GM19238 (cell line): ENCODE measurements around the gene CRHR1.

Experiments used
- DNase-seq: peaks from one replicate; pipeline ENCODE4 v3.0.0; 2011; ENCODE audit warnings: low spot score; ENCODE audit not compliant: insufficient read length

Gene CRHR1

GRCh38 chr17:45758544-45758943 lies 25.6 kb upstream of the CRHR1 start:
- no peak for DNase-seq

DNA sequence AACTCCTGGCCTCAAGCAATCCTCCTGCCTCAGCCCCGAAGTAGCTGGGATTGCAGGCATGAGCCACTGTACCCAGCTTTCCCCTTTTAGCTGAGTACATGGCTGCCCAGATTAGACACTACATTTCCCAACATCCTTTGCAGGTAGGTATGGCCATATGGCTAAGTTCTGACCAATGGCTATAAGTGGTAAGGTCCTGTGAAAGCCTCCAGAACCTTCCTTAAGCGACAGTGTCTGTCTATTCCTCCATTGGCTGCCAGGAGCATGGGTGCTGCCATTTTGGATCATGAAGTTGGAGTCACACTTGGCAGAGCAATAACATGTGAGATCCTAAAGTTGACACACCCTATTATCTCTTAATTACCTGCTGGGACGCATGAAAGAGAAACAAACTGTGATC lies 24.4 kb upstream of the CRHR1 start:
- DNase-seq = no peak

- DNase-seq = no peak
Observed at GRCh38 chr17:45761957-45762565, 22.1 kb upstream of the CRHR1 start.

- no peak for DNase-seq
Observed at GRCh38 chr17:45763182-45763581, 20.9 kb upstream of the CRHR1 start.

GRCh38 chr17:45764479-45764878 lies 19.6 kb upstream of the CRHR1 start:
- DNase-seq = no peak

- no peak for DNase-seq
Observed at GRCh38 chr17:45768000-45768399, 16.1 kb upstream of the CRHR1 start.

DNA sequence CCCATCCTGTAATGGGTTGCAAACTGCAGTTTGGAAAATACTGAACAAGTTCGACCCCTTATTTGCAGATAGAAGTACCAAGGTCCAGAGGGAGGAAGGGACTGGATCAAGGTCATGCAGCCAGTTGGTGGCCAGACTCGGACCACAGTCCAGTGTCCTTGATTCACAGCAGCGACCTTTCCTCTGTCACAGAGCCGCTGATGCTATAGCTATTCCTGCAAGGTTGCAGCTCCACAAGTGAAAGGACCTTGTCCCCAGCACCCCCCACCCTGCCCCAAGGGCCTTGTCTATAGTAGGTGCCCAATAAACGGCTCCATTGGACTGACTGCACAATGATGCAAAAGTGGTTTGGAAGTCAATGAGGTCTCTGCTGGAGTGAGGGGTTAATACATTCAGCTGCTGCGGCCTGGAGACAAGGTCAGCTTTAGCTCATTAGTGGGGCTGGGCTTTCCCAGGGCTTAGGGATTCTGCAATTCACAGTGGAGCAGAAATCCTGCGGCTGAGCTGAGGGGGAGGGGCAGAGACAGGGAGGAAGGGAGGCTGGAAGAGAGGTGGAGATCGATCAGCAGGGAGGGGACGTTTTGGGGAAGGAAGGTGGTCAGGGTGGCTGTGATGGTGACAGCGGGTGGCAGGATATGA lies 13.4 kb upstream of the CRHR1 start:
- DNase-seq = no peak

DNA sequence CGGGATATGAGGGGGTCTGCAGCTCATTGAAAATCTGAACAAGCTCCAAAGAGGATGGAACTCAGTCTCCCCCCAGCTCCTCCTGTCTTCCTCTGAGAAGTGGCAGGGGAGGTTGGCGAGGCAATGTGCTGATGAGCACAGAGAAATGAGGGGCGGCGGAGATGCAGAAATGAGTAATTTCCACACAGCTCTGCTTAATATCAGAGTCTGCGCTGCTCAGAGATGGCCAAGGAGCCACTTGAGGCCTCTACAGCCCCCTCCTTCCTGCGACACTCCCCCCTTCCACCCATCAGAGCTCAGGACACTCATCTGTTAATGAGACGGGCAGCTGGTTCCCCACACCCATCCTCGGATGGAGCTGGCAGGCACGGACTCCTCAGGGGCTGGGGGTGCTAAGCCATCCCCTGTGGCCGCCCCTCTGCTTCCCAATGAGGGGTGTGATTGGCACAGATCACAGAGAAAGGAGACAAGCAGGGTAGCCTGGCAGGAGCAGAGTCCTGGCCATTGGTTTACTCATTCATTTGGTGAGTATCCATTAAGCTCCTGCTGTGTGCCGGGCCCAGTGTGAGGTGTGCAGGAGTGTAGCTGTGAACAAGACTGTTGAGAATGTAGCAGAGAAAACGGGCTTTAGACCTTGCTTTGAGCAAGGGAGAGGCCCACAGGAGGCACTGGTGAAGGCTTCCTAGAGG lies 12.7 kb upstream of the CRHR1 start:
- DNase-seq = no peak

- no peak for DNase-seq
Observed at GRCh38 chr17:45775148-45775547, 9.0 kb upstream of the CRHR1 start.

GRCh38 chr17:45775576-45776011 lies 8.5 kb upstream of the CRHR1 start:
- no peak for DNase-seq

DNA sequence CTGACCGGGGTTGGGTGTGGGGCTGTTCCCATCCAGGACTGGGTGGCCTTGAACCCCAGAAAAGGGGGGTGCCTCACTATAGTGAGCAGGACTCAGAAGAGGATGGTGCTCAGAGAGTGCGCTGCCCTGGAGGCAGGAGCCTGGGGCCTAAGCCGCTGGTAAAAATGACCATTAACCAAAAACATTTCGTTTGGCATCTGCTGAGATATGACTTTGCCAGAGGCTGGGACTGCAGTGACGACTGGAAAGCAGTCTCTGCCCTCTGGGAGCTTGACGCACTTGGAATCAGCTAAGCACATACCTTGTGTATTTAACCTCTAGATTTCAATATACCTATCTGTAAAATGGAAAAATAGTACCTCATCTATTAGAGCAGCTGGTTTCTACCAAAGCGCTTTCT lies 7.2 kb upstream of the CRHR1 start:
- no peak for DNase-seq

GRCh38 chr17:45777388-45777787 lies 6.7 kb upstream of the CRHR1 start:
- no peak for DNase-seq

DNA sequence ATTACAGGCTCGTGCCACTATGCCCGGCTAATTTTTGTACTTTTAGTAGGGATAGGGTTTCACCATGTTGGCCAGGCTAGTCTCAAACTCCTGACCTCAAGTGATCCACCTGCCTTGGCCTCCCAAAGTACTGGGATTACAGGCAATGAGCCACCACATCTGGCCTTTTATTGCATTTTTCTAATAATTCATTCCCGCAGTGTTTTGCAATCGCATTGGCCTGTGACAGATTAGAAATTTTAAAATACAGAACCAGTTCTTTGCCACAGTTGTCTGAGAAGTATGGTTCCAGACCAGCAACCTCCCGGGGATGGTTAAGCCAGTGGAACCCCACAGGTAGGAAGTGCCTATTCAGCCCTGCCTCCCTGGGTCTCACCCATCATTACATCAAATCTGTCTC lies 3.2 kb upstream of the CRHR1 start:
- no peak for DNase-seq

DNA sequence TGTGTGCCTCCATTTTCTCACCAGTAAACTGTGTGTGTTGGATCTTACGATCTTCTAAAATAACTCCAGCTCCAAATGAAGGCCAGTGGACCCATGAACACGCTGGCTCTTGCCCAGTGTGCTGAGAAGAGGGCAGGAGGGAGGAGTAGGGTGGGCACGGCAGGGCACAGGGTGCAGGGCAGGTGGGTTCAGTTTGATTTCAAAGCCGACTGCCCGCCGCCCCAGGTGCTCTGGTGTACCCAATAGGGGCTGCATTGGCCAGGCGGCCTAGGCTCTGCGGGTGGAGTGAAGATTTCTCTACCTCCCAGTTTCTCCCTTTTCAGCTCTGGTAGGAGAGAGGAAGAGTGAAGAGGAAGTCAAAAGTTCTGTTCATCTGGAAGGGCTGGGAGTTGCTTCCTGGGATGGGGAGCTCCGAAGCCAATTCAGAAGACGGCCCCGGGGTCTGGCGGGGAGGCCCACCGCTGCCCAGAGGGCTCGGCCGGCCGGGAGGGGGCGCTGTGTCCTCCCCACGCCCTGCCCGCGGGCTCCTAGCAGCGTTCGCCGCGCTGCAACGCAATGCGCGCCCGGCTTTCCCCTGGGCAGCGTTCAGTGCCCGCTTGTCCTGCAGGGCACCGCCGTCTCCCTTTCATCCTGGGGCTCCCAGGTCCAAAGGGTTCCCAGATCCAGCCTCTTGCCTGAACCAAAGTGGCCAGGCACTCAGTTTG lies 1.1 kb upstream of the CRHR1 start:
- no peak for DNase-seq

DNA sequence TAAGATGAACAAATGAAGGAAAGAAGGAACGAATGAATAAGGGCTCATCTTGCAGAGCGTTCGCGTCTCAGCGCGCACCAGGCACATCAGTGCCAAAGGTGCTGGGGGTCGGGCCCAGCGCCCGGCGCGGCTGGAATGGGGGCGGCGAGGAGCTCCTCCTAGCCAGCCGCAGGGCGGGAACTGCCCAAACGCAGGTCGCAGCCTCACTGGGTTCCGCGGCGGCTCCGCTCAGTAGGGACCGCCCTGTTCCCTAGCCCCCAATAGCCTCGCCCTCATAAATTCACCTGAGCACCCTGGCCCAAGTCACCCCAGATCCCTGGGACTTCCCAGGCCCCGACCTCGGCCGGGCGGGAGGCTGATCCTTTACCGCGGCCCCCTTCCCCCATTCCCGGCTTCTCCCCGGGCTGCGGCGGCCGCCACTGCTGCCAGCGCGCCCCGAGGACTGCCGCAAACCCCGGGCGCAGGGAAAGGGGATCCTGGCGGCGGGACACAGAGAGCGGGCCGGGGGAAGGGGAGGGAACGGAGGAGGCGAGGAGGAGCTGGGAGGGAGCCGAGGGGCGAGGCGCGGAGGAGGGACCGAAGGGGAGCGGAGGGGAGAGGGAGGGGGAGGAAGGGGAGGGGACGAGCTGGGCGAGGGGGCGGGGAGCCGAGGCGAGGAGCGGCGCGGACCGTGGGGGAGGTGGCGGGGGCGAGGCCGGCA lies 377 bp upstream of the CRHR1 start:
- no peak for DNase-seq

DNA sequence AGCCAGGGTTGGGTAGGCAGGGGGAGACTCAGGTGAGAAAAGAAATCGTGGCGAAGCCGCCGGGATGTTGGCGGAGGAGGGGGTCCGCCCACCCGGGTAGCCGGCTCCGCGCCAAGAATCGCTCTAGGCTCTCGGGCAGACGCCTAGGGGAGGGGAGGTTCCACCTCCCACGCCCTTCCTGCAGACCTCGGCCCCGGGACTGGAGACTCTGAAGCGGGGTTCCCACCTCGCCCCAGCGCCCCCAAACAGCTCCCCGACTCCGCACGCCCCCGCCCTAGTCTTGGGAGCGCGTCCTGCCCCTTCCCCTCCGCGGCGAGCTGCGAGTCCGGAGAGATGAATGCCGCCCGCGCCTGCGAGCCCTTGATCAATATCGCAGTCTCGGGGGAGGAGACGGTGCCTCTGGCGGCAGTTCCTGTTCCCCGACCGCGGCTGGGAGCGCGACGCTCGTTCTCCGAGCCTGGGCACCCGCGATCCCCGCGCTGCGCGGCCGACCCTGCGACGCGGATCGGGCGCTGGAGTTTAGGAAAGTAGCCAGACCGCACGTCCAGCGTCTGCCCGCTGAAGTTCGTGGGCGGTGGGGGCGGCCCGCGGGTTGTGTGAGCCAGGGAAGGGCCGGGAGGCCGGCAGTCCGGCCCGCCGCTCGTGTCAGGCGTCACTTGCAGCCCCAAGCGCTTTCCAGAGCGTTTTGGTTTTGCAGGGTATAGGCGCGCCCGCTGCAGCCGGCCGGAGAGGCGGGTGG lies 790 bp downstream of the CRHR1 start:
- no peak for DNase-seq

DNA sequence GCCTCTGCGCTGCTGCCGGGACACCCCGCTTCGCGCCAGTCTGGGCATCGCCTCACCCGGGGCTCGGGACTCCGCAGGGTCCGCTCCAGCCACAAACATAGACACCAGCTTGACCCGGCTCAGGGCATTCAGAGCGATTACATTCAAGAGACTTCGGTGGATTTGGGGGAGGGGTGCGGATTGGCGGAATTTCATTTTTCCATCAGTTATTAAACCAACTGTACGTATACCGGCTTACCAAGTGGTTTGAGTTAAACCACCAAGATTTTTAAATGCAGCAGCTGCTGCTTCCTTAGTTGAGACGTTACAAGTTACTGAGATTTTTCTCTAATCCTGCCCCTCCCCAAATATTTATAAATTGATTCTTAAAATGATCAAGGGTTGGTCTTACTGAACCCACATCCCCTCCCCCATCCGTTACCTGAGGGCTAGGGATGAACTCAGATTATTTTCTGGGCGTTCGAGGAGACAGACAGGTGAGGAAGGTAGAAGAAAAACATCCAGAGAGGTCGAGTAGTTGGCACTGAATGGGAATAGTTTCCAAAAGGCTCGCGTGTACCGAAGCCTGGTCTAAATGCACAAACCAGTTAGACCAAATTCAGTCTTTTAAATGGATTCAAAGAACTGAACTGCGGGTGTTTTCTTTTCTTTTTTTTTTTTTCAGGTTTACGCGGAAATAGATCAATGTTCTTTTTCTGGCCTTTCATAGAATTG lies 1.5 kb downstream of the CRHR1 start:
- no peak for DNase-seq

- DNase-seq = no peak
Observed at GRCh38 chr17:45786349-45786748, 2.2 kb downstream of the CRHR1 start.

- no peak for DNase-seq
Observed at GRCh38 chr17:45787044-45787443, 2.9 kb downstream of the CRHR1 start.

DNA sequence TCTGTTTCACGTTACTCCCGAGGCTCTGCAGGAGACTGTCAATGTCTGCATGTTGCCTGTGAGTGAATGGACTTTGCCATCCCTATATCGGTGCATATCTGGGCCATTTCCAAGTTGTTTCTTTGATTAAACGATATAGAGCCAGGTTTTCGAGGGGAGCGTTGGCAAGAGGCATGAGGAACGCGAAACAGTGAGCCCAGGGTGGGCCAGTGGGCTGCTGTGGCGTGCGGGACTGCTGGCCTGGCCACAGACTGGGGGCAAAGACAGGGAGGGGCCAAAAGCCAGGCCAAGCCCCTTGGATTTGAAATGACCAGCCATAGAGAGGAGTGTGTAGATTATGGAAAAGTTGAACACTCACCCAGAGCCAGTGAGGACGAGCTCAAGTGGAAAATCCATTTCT lies 3.5 kb downstream of the CRHR1 start:
- no peak for DNase-seq
